ENCODE results near the gene CSTPP1. TPM values are rescaled to one million over a fixed set of nuclear protein-coding genes. Genes with fewer than 3 reads are reported as not detected.

CSTPP1 gene
- polyA plus RNA-seq, 1 donor (not counting 4 experiments of a cell fraction or from before 2014, with no cell fraction given) = 20.0 TPM

DNA sequence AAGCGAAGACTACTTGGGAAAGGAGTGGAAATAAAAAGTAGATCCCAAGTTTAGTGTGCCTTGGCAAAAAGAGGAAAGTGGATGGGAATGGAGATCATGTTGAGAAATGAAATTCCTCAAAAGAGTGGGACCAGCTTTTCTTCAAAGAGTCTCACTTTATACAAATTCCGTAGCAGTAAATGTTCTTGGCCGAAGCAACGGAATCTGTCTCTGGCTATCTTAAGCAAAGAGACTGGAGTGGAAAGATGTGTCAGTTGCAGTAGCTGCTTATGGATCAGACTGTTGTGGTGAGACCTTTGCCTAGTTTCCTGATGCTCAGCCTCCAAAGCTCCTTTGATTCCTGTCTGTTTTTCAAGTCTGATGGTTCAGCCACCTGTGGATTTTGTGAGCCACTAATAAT, 73.6 kb downstream of the CSTPP1 start:
- no peaks in the 10 kb centered on the region for H3K79me2 ChIP-seq (ENCODE audit: control insufficient read depth, insufficient read depth, low read length)
- H3K9me3 ChIP-seq (ENCODE audit: control insufficient read depth, low read depth, low read length) = no peaks in the 10 kb centered on the region
- H3K27ac ChIP-seq (ENCODE audit: control insufficient read depth, insufficient read depth, low read length) = no peak overlapping the region
- DNase-seq (ENCODE audit: low read depth, low spot score) (no peak), FAIRE-seq (peak; percentile 13)
- TF ChIP-seq, protein P1, sequence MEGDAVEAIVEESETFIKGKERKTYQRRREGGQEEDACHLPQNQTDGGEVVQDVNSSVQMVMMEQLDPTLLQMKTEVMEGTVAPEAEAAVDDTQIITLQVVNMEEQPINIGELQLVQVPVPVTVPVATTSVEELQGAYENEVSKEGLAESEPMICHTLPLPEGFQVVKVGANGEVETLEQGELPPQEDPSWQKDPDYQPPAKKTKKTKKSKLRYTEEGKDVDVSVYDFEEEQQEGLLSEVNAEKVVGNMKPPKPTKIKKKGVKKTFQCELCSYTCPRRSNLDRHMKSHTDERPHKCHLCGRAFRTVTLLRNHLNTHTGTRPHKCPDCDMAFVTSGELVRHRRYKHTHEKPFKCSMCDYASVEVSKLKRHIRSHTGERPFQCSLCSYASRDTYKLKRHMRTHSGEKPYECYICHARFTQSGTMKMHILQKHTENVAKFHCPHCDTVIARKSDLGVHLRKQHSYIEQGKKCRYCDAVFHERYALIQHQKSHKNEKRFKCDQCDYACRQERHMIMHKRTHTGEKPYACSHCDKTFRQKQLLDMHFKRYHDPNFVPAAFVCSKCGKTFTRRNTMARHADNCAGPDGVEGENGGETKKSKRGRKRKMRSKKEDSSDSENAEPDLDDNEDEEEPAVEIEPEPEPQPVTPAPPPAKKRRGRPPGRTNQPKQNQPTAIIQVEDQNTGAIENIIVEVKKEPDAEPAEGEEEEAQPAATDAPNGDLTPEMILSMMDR (optimal IDR thresholded peaks at IDR 0.05 in 1 of 3, IDR thresholded peaks at IDR 0.05 in 1 of 3, conservative IDR thresholded peaks at IDR 0.05 in 1 of 3; ENCODE audit: extremely low read depth in 1 of 3, insufficient read depth in 2 of 3, low read length in 3 of 3) = no peak
- TF ChIP-seq EZH2 (IDR thresholded peaks at IDR 0.05; ENCODE audit: low read length) = no peak
- H3K4me2 ChIP-seq (ENCODE audit: control insufficient read depth, extremely low read depth, insufficient read depth, low read depth, low read length) = no peak overlapping the region
- no peaks in the 10 kb centered on the region for H4K20me1 ChIP-seq (ENCODE audit: control insufficient read depth, extremely low read depth, insufficient read depth, low read length)
- no peak overlapping the region for H3K4me3 ChIP-seq (ENCODE audit: control insufficient read depth in 2 of 3, extremely low read depth in 1 of 3, insufficient read depth in 2 of 3, low read depth in 1 of 3, low read length in 3 of 3)
- no peak overlapping the region for H3K9ac ChIP-seq (ENCODE audit: control insufficient read depth, extremely low read depth, insufficient read depth, low read length)
- H3K27me3 ChIP-seq (ENCODE audit: control insufficient read depth, extremely low read depth, insufficient read depth, low read length) = no peaks in the 10 kb centered on the region
- no peaks in the 10 kb centered on the region for H3K36me3 ChIP-seq (ENCODE audit: control insufficient read depth in 2 of 2, extremely low read depth in 1 of 2, insufficient read depth in 2 of 2, low read length in 2 of 2)
- no peak overlapping the region for H2AFZ ChIP-seq (ENCODE audit: control insufficient read depth, low read length)
- no peaks in the 10 kb centered on the region for H3K9me1 ChIP-seq (ENCODE audit: control insufficient read depth, extremely low read depth, insufficient read depth, low read length)
- H3K4me1 ChIP-seq (ENCODE audit: control insufficient read depth, extremely low read depth, insufficient read depth, low read length) = no peaks in the 10 kb centered on the region
- dilution Hi-C loops (cut with MboI; ENCODE audit: extremely low pct_ligation_motif_present, low sequenced_read_pairs) = no loop called here

- no peak overlapping the region for H2AFZ ChIP-seq (ENCODE audit: control insufficient read depth, low read length)
- no peaks in the 10 kb centered on the region for H3K27me3 ChIP-seq (ENCODE audit: control insufficient read depth, extremely low read depth, insufficient read depth, low read length)
- TF ChIP-seq, protein P1 (optimal IDR thresholded peaks at IDR 0.05 in 1 of 3, IDR thresholded peaks at IDR 0.05 in 1 of 3, conservative IDR thresholded peaks at IDR 0.05 in 1 of 3; ENCODE audit: extremely low read depth in 1 of 3, insufficient read depth in 2 of 3, low read length in 3 of 3) = no peak
- no peak for TF ChIP-seq EZH2 (IDR thresholded peaks at IDR 0.05; ENCODE audit: low read length)
- no peaks in the 10 kb centered on the region for H3K4me1 ChIP-seq (ENCODE audit: control insufficient read depth, extremely low read depth, insufficient read depth, low read length)
- H3K27ac ChIP-seq (ENCODE audit: control insufficient read depth, insufficient read depth, low read length) = no peak overlapping the region
- H3K79me2 ChIP-seq (ENCODE audit: control insufficient read depth, insufficient read depth, low read length) = no peaks in the 10 kb centered on the region
- no peaks in the 10 kb centered on the region for H3K9me1 ChIP-seq (ENCODE audit: control insufficient read depth, extremely low read depth, insufficient read depth, low read length)
- H3K4me3 ChIP-seq (ENCODE audit: control insufficient read depth in 2 of 3, extremely low read depth in 1 of 3, insufficient read depth in 2 of 3, low read depth in 1 of 3, low read length in 3 of 3) = no peak overlapping the region
- DNase-seq (ENCODE audit: low read depth, low spot score) (no peak), FAIRE-seq (no peak)
- no peaks in the 10 kb centered on the region for H4K20me1 ChIP-seq (ENCODE audit: control insufficient read depth, extremely low read depth, insufficient read depth, low read length)
- H3K9me3 ChIP-seq (ENCODE audit: control insufficient read depth, low read depth, low read length) = no peaks in the 10 kb centered on the region
- no peak overlapping the region for H3K4me2 ChIP-seq (ENCODE audit: control insufficient read depth, extremely low read depth, insufficient read depth, low read depth, low read length)
- no peak overlapping the region for H3K9ac ChIP-seq (ENCODE audit: control insufficient read depth, extremely low read depth, insufficient read depth, low read length)
- H3K36me3 ChIP-seq (ENCODE audit: control insufficient read depth in 2 of 2, extremely low read depth in 1 of 2, insufficient read depth in 2 of 2, low read length in 2 of 2) = no peaks in the 10 kb centered on the region
- dilution Hi-C loops (cut with MboI; ENCODE audit: extremely low pct_ligation_motif_present, low sequenced_read_pairs) = no loop called here
Observed at GRCh38 chr11:47014097-47014496, 77.5 kb downstream of the CSTPP1 start.
